Keratinocyte (primary cell): ENCODE results near the gene CDC42BPG.

Experiments
- EZH2 ChIP-seq: IDR thresholded peaks from one replicate; pipeline ENCODE4 v1.6.1; 2012; ENCODE audit warnings: inconsistent platforms, mild to moderate bottlenecking, low read length, moderate library complexity
- TF ChIP-seq, protein P1 (sequence below), 3 experiments: IDR thresholded peaks in 1 of 3; conservative IDR thresholded peaks in 1 of 3; optimal IDR thresholded peaks in 1 of 3; 2 replicates in 2 of 3; 3 replicates in 1 of 3; pipeline versions ENCODE3 to v1.5.1; 2011; ENCODE audit warnings: low read length in 3 of 3, mild to moderate bottlenecking in 3 of 3, moderate library complexity in 2 of 3, control low read depth in 1 of 3, inconsistent platforms in 1 of 3; ENCODE audit not compliant: insufficient read depth in 2 of 3; ENCODE audit errors: extremely low read depth in 1 of 3

DNA sequence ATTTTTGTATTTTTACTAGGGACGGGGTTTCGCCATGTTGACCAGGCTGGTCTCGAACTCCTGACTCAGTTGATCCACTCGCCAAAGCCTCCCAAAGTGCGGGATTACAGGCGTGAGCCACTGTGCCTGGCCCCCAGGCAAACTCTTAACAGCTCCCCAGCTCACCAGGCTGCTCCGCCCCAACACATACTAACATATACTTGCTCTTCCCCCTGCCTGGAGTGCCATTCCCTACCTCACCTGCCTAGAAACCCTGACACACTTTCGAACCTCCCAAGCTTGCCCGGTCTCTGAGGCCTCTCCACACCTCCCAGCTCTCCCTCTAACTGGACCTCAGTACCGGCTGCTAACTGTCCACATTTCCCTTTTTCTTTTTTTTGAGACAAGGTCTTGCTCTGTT lies 49.9 kb downstream of the CDC42BPG start:
- TF ChIP-seq, protein P1, sequence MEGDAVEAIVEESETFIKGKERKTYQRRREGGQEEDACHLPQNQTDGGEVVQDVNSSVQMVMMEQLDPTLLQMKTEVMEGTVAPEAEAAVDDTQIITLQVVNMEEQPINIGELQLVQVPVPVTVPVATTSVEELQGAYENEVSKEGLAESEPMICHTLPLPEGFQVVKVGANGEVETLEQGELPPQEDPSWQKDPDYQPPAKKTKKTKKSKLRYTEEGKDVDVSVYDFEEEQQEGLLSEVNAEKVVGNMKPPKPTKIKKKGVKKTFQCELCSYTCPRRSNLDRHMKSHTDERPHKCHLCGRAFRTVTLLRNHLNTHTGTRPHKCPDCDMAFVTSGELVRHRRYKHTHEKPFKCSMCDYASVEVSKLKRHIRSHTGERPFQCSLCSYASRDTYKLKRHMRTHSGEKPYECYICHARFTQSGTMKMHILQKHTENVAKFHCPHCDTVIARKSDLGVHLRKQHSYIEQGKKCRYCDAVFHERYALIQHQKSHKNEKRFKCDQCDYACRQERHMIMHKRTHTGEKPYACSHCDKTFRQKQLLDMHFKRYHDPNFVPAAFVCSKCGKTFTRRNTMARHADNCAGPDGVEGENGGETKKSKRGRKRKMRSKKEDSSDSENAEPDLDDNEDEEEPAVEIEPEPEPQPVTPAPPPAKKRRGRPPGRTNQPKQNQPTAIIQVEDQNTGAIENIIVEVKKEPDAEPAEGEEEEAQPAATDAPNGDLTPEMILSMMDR (optimal IDR thresholded peaks at IDR 0.05 in 1 of 3, IDR thresholded peaks at IDR 0.05 in 1 of 3, conservative IDR thresholded peaks at IDR 0.05 in 1 of 3; ENCODE audit: extremely low read depth in 1 of 3, insufficient read depth in 2 of 3, low read length in 3 of 3) = no peak
- no peak for TF ChIP-seq EZH2
